HG02870 (cell line): ENCODE measurements around the gene CCL21.

Experiments
- ATAC-seq: cut with Tn5 transposase; IDR thresholded peaks from one replicate; pipeline ENCODE4 v1.9.1; 2021; ENCODE audit warnings: mild to moderate bottlenecking, moderate library complexity; ENCODE audit not compliant: unreplicated experiment

The CCL21 gene

DNA sequence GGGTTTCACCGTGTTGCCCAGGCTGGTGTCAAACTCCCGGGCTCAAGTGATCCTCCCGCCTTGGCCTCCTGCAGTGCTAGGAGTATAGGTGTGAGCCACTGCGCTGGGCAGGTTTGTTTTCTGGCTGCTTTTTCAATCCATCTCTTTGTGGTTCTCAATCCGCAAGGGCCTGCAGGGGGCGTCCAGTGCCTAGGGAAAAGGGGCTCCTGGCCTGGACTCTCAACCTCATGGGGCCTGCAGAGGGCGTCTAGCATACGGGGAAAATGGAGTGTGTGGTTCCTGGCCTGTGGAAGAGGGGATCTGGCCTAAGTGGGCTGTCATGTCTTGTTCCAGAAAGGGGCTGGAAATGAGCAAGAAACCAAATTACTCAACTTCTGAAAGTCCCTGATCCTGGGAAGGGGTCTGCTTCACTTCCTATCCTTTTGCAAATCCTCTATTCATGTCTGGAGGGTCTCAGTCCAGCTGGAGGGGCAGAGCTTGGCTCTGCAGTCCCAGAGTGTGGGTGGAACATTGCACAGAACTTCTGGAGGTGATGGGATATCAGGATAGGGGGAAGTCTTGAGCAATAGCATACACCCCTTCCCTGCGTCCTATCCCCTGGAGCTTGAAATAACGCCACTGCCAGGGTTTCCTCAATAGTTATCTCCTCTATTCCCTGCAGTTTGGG is 34.8 kb downstream of the CCL21 start:
- no peak for ATAC-seq

DNA sequence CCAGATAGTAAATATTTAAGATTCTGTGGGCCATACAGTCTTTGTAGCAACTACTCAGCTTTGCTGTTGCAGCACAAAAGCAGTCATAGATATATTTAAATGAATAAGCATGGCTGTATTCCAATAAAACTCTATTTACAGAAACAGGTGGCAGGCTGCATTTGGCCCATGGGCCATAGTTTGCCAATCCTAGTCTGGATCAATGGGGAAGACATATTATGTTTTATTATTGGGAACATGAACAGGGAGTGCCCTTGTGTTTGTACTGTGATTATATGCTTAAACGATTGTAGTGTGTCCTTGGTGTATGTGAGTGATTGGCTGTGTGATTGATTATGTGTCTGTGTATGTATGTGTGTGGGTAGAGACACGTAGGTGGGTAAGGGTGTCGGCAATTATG is 35.5 kb downstream of the CCL21 start:
- ATAC-seq, result no peak

DNA sequence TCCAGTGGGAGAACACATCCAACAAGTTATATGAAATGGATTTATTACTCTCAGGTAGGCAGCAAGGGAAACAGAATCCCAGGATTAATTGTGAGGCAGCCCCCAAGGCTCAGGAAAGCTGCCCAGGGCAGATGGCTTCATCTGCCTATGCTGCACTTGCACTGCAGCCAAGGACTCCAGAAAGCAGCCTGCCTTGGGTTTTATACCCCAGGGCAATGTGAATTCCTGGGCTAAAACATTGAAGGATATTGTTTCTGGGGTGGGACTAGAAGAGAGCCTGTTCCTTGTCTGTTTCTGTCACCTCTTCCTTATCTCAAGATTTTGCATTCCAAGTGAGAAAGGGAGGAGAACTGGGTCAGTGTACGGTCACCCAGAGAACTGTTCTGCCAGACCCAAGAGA is 38.6 kb downstream of the CCL21 start:
- ATAC-seq, result no peak

DNA sequence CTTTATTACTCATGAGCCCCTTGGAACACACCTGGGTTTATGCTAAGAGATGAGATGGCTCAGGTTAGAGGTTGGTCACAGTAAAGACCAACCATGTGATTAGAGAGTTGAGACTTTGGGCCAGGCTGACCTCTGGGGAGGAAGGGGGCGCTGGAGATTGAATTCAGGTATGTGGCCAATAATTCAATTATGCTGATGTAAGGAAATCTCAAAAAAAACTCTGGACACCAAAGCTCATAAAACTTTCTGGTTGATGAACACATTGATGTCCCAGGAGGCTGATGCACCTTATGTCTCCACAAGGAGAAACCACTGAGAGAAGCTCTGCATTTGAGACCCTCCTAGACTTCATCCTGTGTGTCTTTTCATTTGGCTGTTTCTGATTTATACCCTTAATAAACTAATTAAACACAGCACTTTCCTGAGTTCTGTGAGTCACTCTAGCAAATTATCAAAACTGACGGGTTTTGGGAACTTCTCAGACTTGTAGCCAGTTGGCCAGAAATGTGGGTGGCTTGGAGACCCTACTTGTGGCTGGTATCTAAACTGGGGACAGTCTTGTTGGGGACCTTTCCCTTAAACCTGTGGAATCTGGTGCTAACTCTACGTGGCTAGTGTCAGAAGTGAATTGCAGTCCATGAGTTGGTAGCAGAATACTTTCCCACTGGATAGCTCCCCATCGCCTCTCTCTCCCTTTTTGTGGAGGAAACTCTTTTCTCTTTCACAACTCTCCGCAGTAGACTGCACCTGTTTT is 40.0 kb downstream of the CCL21 start:
- no peak for ATAC-seq

DNA sequence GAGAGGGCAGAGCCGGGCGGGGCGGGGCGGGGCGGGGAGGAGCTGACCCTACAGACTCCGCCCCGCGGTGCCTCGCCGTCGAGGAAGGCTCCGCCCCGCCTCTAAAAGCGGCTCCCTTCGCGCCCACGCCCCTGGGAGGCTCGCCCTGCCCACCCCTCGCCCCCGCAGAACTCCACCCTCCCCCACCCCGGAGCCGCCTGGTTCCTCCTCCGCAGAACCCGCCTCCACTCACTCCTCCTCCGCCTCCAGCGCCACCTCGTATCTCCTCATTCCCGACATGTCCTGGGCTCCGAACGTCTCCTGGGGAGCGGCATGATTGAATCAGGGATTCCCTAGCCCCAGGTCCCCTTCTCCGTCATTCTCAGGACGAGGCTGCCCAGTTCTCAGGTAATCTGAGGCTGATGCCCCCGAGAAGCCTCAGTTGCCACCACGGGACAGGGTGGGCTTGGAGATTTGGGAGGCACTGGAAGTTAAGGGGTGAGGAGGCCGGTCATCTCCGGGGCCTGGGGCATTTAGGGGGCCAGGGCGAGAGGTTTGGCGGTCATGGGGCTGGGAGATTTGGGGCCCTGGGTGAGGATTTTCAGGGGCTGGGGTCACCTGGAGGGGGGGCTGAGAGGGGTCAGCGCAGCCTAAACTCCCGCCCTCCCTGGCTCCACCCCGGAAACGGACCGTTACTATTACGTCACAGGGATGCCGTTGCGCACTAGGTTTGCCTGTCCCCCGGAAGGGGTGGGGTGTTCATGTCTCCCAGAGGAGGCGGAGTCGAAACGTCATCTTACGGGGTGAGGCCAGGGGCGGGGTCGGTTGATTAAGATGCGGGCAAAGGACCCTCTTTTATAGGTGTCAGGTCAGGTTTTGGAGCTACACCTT is 44.3 kb downstream of the CCL21 start:
- peak; percentile 60 for ATAC-seq

DNA sequence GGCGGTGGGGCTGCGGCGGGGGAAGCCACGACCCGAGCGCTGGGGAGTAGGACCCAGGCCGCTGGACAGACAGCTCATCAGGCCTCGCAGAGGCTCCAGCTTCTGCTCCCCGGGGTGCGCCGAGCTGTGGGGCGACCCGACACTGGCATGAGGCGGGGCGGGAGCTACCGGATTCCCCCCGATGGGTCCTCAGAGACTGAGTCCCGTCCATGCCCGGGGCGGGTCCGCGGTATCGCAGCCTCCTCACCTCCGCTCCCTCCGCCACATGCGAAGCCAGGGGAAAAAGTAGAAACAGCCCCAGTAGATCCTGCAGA is 44.9 kb downstream of the CCL21 start:
- ATAC-seq, result no peak

DNA sequence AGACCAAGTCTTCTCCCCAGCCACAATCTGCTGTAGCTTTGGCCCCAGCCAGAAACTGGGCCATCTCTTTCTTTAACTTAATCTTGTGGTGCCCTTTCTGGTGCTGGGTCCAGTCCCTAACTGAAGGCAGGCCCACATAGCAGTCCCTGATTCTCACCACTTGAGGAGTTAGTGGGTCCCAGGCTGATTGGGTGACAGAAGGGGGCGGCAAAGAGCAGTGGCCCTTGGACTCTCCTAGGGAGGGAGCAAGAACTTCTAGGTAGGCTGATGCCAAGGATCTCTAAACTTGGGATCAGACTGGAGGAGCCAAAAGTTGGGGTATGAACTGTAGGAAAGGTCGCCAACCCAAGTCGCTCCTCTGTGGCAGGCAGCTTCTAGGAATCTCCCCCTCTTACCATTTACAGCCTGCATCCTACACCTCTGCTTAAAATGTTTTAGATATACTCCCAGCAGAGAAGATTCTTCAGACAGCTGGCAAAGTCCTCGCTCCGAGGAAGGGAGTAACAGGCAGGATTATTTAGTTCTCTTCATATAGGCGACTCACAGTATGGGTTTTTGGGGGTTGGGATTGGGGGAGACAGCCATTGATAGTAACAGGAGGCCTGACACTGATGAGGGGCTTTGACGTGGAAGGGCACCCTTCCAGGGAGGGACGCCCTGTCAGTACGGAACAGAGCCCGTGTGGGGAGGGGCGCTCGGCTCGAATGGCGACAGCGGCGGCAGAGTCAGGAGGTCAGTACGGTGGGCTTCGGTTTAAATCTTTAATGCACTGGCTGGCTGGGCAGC is 45.5 kb downstream of the CCL21 start:
- peak; percentile 44 for ATAC-seq

DNA sequence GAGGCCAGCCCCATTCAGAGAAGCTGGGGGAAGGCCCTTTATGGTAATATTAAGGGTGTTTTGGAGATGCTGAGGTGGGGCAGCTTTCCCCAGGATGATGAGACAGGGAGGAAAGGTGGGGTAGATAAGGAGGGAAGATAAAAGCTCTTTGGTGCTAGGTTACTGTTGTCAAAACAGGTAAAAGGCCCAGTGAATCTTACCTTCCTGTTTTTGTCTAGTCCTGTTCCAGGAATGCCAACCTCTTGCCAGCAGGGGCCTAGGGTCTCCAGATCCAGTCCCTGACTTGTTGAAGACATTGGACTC is 46.7 kb downstream of the CCL21 start:
- ATAC-seq, result no peak

DNA sequence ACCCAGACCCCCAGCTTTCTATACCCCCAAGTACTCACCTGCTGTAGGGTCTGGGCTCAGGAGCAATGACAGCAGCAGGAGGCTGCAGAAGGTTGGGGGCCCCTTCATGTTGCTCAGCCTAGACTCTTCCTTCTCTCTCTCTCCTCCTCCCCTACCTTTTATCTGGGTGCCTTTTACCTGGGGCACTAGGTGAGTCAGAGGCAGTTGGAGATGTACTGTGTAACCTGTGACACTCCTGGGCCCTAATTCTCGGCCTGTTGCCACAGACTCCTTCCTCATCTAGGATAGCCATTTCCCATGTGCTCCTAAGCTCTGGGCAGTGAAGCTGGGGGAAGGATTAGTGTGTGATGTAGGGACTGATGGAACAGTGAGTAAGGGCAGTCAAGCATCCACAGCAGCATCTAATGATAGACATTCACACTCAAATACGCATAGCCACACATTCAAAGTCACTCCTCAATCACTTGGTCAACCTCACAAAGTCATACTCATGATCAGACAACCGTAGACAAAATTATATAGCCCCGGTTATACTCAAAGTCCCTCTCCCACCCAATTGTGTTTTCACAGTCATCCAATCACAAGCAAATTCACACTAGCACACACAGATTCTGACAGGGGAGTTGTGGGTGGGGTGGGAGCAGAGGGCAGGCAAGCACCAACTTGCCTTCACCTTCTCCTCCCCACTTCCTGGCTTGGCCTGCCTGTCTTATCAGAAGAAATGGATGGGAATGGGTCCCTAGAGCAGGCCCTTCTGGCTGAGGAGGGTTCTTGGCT is 47.2 kb downstream of the CCL21 start, which contains the start of gene CCL27:
CCL27 (minus strand) TSS at position 132 of the 777 bp plus-strand sequence; CDS start at position 108, 24 bp downstream.
- no peak for ATAC-seq

DNA sequence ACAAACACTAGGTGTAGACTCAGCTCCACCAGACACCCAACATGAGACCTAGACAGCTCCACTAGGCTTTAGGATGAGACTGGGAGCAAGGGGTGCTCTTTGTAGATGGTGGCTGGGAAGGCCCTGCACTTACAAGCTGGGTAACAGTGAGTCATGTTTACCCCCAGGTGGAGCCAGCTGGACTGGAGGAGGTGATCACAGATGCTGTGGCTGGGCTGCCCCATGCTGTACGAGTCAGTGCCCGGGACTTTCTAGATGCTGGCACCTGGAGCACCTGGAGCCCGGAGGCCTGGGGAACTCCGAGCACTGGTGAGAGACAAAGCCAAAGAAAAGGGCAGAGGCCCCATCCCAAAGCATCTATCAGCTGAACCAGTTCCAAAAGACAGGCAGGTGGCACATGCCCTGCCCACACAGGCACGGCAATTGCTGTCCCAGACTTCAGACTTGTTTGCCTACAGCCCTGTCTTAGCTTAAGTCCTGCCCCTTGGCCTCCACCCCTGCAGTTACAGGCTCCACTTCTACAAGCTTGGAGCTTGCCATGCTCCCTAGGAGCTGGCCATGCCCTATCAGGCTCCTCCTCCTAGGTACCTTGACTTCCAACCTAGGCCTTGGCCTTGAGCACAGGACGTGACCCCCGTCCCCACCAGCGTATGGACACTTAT is 50.2 kb downstream of the CCL21 start:
- ATAC-seq, result no peak
